ENCODE measurements around the gene KATNB1.
"Not testable (repeated sequence)": the region's sequence is repeated elsewhere in the genome, so short reads cannot be mapped to it uniquely, and the experiment has no call there.

Gene KATNB1

DNA sequence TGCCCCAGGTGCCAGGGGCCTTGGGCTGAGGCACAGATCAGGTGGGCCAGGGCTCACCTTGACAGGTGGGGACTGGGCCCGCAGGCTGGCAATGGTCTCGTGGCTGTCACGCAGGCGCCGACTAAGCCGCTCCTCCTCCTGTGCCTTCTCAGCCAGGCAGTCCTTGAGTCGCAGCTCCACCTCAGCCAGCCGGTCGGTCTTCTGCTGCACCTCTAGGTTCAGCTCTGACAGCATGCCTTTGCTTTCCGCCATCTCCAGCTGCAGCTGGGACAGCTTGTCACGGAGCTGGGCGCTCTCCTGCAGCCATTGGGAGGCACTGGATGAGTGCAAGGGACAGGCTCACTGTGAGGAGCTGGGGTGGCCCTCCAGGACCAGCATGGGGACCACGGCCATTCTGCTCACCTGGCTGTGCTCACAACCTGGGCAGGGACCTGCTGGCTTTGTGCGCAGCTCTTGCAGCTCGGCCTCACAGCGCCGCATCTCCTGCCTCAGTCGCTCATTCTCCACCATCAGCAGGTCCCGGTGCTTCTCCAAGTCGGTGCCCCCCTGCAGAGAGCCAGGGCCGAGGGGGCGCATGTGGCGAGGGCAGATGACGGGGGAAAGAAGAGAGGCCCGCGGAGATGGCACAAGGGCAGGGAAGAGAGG, 35.7 kb downstream of the KATNB1 start:
- DNase-seq (ENCODE audit: low read depth, low spot score) = no peak

DNA sequence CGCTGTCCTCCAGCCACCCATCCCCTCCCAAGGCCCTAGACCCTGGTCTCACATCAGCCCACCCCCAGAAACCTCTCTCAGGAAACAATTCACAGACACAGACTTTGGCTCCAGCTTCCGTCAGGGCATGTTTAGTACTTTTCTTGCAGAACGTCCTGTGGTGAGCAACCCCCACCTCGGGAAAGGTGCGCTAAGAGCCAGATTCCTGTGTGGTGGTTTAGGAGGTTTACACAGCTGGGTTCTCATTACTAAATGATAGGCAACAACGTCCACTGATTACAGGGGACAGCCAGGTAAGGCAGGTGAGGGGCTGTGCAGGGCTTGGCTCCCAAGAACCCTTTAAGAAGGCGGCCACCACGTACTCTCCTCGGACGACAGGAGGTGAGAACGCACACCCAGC, 37.4 kb downstream of the KATNB1 start:
- DNase-seq (ENCODE audit: low read depth, low spot score) = no peak

DNA sequence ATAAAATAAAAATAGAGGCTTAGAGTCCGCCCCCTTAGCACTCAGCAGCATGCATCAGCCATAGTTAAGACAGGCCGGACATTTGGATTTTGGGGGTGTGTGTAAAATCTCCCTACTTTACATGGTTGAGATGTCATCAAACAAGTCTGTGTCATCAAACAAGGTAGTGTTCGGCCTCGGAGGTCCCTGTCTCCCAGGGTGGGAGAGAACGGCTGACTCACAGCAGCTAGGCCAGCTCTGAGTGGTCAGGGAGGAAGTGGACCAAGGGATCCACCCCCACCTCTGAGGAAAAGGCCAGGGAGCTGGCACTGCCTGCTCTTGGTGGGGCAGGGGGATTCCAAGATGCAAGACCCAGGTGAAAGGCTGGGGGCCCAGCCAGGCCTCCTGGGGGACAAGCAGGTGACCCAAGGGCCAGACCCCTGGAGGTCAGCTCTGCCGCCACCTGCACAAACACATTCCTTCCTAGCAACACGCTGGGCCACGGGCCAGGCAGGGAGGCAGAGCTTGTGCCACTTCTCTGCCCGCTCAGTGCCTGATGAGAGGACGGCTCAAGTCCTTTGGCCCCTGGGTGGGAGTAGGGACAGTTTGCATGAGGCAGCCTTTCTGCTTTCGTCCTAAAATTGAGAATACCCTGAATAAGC, 38.2 kb downstream of the KATNB1 start:
- DNase-seq (ENCODE audit: low read depth, low spot score) = no peak

DNA sequence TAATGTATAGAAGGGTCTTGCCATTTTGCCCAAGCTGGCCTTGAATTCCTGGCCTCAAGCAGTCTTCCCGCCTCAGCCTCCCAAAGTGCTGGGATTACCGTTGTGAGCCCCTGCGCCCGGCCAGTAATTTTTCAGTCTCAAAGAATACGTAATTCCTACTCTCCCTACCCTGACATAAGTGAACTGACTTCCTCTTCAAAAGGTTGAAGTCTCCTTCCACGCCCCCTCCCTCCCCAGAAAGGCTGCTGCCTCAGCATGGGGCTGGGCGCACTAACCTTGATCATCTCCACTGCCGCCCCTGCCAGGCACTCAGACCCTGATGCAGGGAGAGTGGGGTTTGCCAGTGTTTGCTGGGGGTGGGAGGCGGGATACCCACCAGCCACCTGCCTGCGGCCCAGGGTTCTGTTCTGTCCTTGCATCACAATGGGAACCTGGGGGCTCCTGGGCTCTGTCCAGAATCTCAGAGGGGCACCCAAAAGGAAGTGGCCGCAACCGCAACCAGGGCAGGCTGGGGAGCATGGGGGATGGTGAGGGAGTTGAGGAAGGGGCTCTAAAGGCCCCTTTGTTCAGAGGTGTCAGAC, 39.2 kb downstream of the KATNB1 start:
- no peak for DNase-seq (ENCODE audit: low read depth, low spot score)

DNA sequence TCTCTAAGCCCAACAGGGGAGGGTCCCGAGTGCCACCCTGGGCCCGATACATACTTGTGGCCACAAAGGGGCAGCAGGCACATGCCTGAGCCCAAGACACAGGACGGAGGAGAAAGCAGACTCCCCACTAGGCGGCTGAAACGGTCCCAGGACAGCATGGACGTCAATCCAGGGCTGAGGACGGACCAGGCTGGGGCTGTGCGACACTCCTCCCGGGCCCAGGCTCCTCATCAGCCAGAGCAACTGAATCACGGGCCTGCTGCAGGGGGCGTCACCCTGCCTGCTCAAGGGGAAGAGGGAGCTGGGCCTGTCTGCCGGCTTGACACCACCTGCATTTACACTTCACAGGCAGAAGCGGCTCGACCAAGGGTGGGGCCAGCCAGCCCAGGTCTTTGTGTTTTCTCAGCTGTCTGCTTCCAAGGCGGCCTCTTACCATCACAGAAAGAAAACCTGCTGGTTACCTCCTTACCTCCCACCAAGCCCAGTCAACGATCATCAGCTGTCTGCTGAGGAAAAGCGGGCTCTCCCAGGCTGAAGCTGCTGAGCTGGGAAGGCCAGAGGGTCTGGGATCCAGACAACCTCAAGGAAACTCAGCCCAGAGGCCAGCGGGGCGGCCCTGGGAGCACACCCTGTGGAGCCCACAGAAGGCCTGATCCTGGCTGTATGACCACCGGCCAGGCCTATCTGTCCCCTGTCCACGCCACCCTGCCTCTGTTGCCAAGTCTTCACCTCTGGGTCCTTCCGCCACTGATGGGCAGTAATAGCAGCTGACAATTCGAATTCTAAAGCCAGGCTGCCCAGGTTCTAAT, 40.3 kb downstream of the KATNB1 start:
- DNase-seq (ENCODE audit: low read depth, low spot score) = no peak

DNA sequence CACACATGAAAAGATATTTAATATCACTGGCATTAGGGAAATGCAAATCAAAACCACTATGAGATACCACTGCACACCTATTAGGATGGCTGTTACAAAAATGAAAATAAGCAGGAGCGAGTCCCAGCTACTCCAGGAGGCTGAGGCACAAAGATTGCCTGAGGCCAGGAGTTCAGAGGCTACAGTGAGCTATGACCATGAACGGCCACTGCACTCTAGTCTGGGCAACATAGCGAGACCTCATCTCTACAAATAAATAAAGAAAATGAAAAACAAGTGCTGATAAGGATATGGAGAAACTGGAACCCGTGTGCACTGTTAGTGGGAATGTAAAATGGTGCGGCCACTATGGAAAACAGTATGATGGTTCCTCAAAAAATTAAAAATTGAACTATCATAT, 43.1 kb downstream of the KATNB1 start:
- DNase-seq (ENCODE audit: low read depth, low spot score) = no peak

DNA sequence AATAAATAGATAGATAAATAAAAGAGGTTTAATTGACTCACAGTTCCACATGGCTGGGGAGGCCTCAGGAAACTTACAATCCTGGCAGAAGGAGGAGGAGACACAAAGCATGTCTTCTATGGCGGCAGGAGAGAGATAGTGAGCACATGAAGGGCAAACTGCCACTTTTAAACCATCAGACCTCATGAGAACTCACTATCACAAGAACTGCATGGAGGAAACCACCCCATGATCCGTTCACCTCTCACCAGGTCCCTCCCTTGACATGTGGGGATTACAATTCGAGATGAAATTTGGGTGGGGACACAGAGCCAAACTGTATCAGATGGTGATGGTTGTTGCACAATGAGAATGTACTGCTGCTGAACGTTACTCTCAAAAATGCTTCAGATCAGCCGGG, 44.3 kb downstream of the KATNB1 start:
- DNase-seq (ENCODE audit: low read depth, low spot score) = not testable (repeated sequence)

DNA sequence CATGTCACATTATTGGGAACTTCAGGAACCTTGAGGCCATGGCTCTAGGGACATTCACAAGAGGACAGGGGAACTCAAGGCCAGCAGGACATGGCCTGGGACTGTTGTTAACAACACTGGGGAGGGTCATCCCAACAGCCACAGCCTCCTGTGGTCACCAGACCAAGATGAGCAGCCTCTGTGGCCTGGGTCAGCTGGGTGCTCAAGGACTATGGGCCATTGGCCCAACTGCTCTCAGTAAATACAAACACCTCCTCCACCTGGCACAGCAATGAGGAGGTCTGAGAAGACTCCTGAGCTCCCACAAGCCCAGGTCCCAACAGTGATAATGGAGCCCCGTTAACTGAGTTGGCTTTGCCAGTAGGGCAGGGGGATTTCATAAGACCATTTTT, 45.8 kb downstream of the KATNB1 start:
- DNase-seq (ENCODE audit: low read depth, low spot score) = no peak

DNA sequence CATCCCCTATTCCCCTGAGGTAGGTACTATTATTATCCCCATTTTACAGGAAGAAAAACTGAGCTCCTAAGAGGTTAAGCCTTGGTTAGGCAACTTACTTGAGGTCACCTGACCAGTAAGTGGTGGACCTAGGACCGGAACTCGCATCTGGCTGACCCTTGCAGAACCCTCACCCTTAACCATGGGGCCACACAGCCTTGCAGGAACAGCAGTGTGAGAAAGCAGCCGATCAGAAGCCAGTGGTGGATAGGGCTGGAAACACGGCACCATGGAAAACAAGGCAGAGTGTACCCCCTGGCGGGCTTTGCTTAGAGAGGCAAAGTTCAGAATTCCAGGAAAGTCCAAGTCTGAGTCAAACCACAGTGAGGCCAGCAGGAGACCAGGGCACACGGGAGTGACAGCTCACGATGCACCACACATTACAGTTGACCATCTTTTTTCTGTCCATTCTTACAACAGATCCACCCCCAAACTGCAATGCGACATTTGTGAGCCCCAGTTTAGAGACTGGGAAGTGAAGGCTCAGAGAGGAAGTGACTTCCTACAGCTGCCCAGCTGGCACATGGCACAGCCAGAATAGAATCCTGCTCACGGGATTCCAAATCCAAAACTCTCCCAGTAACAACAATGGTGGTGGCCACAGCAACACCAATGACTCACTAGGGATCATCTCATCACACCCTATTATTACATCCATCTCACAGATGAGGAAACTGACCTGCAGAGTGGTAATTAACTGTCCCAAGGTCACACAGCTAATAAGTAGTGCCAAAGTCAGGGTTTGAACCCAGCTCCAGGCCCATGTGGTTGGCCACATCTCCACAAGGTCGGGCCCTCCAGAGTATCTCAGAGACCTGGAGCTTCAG, 46.4 kb downstream of the KATNB1 start:
- DNase-seq (ENCODE audit: low read depth, low spot score) = no peak

DNA sequence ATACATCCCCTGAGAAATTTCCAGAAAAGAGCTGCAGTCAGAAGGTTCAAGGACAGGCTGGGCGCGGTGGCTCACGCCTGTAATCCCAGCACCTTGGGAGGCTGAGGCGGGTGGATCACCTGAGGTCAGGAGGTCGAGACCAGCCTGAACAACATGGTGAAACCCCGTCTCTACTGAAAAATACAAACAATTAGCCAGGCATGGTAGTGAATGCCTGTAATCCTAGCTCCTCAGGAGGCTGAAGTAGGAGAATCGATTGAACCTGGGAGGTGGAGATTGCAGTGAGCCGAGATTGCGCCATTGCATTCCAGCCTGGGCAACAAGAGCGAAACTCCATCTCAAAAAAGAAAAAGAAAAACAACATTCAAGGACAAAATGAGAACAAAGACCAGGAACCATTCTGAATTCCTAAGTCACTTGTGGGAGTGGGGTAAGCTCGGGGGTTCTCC, 47.1 kb downstream of the KATNB1 start:
- DNase-seq (ENCODE audit: low read depth, low spot score) = not testable (repeated sequence)

DNA sequence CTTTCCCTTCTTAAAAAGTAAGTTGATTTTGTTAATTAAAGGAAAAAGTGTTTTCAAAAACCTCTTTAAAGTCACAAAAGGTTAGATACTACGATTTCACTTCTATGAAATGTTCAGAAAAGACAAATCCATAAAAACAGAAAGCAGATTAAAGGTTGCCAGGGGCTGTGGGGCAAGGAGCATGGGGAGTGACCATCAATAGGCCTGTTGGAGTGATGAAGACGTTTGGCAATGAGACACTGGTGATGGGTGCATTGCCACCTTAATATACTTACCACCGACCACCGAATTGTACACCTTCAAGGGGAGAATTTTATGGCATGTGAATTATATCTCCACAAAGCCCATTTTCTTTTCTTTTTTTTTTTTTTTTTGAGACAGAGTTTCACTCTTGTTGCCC, 47.5 kb downstream of the KATNB1 start:
- DNase-seq (ENCODE audit: low read depth, low spot score) = no peak

DNA sequence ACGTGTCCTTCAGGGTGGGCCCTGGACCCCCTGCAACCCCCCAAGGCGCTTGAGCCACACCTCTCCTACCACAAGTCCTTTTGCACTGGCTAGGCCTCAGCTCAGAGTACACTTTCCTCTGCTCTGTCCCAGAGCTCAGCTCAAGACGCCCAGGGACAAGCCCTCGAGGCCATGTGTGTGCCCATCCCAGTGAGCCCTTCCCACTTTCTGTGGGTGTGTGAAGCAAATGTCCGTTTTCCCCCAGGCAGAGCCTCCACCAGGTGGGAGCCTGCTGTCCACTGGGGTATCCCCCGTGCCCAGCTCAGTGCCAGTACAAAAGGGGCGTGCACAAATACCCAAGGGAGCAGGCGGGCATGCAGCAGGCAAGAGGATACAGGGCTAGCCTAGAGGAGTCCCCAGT, 48.3 kb downstream of the KATNB1 start:
- DNase-seq (ENCODE audit: low read depth, low spot score) = no peak

DNA sequence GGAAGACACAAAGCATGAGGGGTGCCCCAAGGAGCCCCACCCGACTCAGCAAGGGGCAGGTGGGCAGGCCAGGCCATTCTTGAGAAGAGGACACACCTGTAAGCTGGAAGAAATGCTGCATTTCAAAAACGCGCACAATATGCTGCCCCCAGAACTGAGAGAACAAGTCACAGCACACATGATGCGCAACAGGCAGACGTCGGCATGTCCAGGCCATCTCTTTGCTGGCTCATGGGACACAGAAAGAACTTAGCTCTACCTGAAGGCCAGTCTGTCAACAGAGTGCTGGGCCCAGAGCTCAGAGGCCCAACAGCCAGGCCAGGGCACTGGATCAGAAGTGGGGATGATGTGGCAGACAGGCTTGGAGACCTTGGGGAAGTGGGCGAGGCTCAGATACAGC, 48.8 kb downstream of the KATNB1 start:
- DNase-seq (ENCODE audit: low read depth, low spot score) = no peak

DNA sequence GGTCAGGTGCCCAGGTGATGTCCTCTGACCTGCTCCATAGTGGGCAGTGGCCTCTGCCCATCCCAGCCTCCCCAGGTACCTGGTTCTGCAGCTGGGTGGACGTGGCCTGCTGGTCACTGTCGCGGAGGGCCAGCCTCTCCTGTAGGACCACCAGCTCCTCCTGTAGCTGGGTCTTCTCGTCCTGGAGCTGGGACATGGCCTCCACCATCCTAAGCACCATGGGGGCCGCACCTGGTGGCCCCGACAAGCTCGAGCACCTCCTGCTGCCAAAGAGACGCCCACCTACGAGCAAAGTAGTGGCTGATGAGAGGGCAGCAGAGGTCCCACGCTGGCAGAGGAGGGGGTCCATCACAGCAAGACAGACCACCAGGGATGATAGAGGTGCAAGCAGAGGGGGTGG, 49.8 kb downstream of the KATNB1 start:
- no peak for DNase-seq (ENCODE audit: low read depth, low spot score)

DNA sequence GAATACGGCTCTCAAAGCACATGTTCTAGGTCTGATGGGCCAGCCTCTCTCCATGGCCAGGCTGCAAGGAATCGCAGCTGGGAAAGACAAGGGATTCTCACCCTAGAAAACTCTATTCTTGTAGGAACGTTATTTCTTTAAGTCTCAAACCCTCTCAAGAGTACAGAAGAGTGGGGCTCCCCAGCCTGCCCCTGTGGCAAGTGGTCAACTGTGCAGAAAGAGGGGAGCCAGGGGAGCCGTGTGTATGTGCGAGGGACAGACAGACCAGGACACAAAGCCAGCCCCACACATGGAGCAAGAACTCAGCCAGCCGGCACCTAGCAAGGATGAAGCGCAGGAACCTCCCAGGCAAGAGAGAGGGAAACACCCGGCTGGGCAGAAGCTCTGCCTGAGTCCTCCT, 50.4 kb downstream of the KATNB1 start:
- DNase-seq (ENCODE audit: low read depth, low spot score) = no peak

DNA sequence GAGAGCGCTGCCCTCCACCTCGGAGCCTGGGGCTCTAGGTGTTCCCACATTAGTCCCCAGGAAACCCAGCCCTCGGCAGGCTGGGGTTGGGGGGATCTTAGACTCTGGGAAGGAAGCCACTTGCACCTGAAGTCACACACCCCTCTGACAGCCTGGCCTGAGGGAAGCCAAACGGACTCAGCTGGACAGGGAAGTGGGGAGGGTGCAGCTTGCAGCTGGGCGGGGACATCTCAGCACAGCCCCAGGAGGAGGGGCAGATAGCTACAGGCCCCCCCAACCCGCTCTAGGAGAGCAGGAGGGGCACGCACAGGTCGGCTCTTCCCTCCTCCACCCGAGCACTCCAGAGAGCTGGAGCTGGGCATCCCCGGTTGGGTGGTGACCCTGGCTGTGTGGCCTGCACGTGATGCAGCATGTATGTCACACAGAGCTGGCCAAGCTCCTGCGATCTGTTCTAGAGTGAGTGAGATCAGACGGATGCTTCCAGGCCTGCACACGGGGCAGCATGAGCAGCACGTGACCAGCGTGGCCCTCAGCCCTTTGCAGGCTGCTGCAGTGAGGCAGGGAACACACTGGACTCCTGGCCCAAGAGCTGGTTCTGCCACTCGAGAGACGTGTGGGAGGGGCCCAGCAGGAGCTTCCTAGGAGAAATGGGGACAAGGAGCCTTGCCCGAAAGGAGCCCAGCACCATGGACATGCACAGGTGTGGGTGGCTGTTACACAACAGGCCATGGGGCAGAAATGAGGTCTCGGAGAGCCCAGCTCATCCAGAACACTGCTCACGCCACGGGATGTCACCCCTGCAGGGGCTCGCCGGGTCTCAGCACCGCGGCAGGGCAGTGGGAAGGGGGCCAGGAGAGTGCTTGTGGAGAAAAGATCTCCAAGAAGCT, 51.3 kb downstream of the KATNB1 start:
- DNase-seq (ENCODE audit: low read depth, low spot score) = no peak

DNA sequence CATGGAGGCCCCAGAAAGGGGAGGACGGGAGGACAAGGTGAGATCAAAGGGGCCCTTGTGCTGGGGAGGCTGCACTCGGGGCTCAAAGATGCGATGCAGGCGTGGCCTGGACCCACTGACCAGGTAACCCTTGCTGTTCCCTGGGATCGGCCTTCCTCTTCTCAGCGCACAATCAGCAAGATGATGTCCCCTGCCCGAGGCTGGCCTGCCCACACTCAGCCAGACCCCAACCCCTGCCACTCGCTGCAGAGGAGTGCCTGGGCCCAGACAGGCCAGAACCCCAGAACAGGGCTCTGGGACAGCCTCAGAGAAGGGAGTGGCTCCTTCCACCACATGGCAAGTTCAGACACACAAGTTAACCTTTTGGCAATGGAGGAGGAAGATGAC, 51.9 kb downstream of the KATNB1 start:
- DNase-seq (ENCODE audit: low read depth, low spot score) = no peak

DNA sequence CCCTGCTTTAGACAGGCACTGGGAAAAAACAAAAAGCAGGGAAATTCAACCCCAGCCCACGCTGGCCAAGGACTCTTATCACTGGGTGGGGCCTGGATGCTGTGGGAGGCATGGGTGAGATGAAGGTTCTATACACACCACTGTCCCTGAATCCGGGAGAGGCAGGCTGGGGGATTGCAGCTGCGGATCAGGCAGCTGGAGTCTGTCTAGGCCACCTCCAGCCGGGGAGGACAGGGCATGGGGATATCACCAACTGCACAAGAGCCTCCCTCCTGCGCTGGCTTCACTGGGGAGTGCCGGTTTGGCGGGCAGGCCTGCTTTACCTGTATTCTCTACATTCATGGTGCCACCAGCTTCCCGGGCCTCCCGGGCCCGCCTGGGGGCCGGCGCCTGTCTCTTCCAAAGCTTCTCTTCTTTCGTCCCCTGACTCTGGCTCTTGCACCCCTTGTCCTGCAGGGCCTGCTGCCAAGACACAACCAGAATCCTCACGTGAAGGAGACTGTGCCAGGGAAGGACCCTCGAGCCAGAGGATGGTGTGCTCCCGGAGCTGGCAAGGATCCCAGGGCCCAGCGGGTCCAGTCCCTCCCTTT, 52.8 kb downstream of the KATNB1 start:
- DNase-seq (ENCODE audit: low read depth, low spot score) = no peak

DNA sequence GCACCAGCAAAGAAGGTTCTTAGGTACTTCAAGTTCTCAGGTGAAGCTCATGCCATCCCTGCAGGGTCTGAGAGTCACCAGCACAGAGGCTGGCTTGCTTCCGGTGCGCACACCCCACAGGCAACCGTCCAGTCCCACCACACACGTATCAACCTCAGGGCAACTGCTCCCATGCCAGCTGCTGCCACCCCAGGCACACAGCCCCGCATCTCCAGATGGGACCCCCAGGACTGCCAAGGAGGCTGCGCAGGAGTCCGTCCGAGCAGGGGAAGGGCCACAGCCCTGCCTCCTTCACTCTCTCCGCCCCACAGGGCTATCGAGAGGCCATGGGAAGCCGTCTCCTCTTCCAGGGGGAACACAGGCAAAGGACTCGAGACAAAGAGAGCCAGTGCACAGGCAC, 53.4 kb downstream of the KATNB1 start:
- no peak for DNase-seq (ENCODE audit: low read depth, low spot score)

DNA sequence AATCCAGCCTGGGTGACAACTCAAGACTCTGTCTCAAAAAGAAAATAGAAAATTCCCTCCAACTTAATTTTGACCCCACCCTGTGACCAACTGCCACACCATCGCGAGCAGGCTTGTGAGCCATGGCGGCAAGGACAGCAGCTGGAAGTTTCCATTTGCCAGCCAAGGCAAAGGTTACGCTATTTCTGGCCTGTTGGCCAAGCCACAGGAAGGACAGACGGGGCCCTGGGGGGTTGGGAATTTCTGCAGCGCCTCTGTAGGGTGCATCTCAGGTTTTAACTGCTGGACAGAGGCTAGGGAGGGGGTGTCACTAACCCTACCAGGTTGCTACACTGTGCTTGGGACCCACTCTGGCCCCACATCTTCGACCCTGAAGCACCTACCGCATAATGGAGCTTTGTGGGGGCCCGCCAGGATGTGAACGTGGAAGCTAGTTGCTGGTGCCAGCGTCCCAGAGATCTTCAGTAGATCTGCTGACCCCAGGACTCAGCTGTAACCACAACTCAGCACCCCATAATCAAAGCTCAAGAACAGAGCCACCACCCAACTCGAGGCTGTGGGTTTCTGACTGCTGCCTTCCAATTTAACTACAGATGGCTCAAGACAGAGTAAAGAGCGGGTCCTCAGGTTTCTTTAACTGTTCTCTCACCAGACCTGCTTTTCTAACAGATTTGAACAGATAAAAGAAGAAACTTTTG, 55.8 kb downstream of the KATNB1 start:
- DNase-seq (ENCODE audit: low read depth, low spot score) = no peak

All from activated CD4-positive, CD25-positive, alpha-beta regulatory T cell treated with anti-CD3 and anti-CD28 coated beads, Interleukin-2, amount 50 U/mL, for 16 hours (primary cell).